ENCODE results near the gene SLC6A6.

Gene SLC6A6

DNA sequence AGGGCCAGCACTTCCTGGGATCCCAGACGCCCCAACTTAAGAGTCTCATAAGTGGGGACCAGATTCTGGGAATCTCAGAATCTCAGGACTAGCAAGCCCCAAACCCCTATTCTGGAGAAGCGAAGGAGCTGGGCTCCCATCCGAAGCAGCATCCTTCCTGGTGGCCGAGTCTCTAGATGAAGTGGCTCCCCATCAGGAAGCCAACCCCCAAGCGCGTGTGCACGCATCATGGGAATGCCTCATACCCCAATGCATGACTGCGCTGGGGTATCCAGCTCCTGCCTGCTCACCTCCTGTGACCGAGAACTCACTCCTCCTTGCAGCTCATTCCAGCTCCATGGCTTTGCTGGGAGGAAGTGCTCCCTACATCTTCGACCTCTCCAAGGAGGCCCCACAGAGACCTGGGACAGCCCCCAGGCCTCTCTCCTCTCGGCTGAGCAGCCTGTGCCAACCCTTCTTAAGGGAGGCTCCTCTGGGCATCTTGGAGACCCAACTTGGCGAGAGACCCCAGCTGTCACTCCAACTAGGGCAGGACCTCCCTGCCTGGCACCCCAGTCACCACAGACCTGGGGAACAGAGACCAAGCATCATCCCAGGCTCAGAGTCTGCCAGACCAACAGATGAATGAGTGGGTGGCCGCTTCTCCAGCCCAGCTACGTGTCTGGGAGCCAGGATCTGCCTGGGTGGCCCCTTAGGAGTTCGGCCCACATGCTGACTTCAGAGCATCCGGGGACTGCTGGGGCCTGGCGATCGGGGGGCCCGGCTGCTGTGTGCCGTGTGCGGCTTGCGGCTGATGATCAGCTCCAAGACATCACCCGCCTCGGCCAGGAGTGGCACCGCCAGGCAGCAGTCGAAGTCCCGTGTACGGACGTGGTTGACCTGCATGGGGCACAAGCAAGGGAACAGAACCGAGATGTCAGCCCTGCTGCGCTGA lies 90.8 kb downstream of the SLC6A6 start:
- no peak for DNase-seq (ENCODE audit: insufficient read length, low spot score)
- no peak for FAIRE-seq
- no peak for TF ChIP-seq PAX5 (IDR thresholded peaks at IDR 0.05; ENCODE audit: insufficient read depth, low read length, severe bottlenecking)
- TF ChIP-seq POLR2A (IDR thresholded peaks at IDR 0.05; ENCODE audit: low read depth, low read length): no peak
- TF ChIP-seq POU2F2 (IDR thresholded peaks at IDR 0.05; ENCODE audit: low read depth, low read length): no peak
- no peak for TF ChIP-seq TAF1 (IDR thresholded peaks at IDR 0.05; ENCODE audit: low read depth, low read length)
- no peak for TF ChIP-seq SPI1 (IDR thresholded peaks at IDR 0.05; ENCODE audit: low read depth, low read length)
- no peak for TF ChIP-seq POLR2AphosphoS5 (IDR thresholded peaks at IDR 0.05; ENCODE audit: low read depth, low read length)

DNA sequence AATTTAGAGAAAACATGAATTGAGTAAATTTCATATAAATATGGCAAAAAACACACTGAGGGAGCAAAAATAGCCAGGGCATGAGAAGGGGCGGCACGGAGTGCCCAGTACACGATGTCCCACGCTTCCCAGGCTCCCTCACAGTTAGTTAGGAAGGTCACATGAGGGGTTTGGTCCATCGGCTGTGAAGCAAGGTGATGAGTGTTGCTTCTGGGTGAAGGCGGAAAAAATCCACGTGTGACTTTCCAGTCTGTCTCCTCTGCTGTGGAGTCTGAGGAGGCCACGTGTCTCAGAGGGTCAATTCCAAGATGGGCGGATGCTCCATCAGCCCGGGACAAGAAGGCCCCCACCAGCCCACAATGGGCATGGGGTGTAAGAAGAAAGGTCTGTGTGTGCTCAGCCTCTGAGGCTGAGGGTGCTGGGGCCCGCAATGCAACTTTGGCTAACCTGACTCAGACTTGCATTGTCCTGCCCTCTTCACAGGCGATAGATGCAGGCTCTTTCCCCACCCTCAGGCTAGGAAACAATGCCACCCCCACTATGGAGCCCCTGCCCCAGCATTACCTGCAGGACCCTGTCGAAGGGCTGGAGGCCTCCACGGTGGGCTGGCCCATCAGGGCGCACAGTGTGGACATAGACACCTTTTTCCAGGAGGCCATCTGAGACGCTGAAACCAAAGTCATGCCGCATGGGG lies 92.0 kb downstream of the SLC6A6 start:
- DNase-seq (ENCODE audit: insufficient read length, low spot score) (no peak), FAIRE-seq (no peak)
- TF ChIP-seq SPI1 (IDR thresholded peaks at IDR 0.05; ENCODE audit: low read depth, low read length) (no peak), POU2F2 (IDR thresholded peaks at IDR 0.05; ENCODE audit: low read depth, low read length) (no peak), POLR2AphosphoS5 (IDR thresholded peaks at IDR 0.05; ENCODE audit: low read depth, low read length) (no peak), PAX5 (IDR thresholded peaks at IDR 0.05; ENCODE audit: insufficient read depth, low read length, severe bottlenecking) (no peak), TAF1 (IDR thresholded peaks at IDR 0.05; ENCODE audit: low read depth, low read length) (no peak), POLR2A (IDR thresholded peaks at IDR 0.05; ENCODE audit: low read depth, low read length) (no peak)

DNA sequence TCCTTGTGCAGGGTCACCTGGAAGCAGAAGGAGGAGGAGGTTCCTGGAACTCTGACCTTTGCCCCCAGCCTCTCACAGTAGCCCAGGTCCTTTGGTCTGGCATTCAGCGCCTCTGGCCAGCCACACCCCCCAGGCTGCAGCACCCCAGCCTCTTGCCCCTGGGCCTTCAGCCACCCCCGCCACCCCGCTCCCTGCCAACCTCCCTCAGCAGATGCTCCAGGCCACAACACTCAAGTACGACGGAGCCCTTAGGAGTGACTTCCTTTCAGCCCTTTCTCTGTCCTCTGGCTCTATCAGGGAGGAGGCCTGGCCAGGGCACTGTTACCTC lies 92.5 kb downstream of the SLC6A6 start:
- FAIRE-seq (no peak), DNase-seq (ENCODE audit: insufficient read length, low spot score) (no peak)
- TF ChIP-seq SPI1 (IDR thresholded peaks at IDR 0.05; ENCODE audit: low read depth, low read length) (no peak), POLR2AphosphoS5 (IDR thresholded peaks at IDR 0.05; ENCODE audit: low read depth, low read length) (no peak), POLR2A (IDR thresholded peaks at IDR 0.05; ENCODE audit: low read depth, low read length) (no peak), POU2F2 (IDR thresholded peaks at IDR 0.05; ENCODE audit: low read depth, low read length) (no peak), TAF1 (IDR thresholded peaks at IDR 0.05; ENCODE audit: low read depth, low read length) (no peak), PAX5 (IDR thresholded peaks at IDR 0.05; ENCODE audit: insufficient read depth, low read length, severe bottlenecking) (no peak)

DNA sequence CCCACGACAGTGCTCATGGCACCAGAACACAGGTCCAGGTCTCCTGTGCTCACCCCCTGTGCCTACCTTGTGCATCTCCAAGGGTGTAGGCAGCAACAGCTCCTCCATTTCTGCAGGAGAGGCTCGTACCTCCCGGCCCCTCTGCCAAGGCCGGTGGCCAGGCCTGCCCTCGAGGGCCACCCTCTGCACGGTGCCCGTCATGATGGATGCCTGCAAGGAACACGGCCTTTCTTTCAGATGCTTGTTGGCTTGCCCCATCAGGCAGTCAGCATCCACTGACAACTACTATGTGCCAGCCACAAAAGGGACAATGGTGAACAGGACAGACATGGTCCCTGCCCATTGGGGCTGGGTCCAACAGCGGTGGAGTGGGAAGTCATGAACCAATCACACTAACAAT lies 93.9 kb downstream of the SLC6A6 start:
- TF ChIP-seq SPI1 (IDR thresholded peaks at IDR 0.05; ENCODE audit: low read depth, low read length): no peak
- TF ChIP-seq PAX5 (IDR thresholded peaks at IDR 0.05; ENCODE audit: insufficient read depth, low read length, severe bottlenecking): no peak
- no peak for TF ChIP-seq TAF1 (IDR thresholded peaks at IDR 0.05; ENCODE audit: low read depth, low read length)
- no peak for TF ChIP-seq POU2F2 (IDR thresholded peaks at IDR 0.05; ENCODE audit: low read depth, low read length)
- no peak for TF ChIP-seq POLR2AphosphoS5 (IDR thresholded peaks at IDR 0.05; ENCODE audit: low read depth, low read length)
- no peak for TF ChIP-seq POLR2A (IDR thresholded peaks at IDR 0.05; ENCODE audit: low read depth, low read length)
- no peak for FAIRE-seq
- no peak for DNase-seq (ENCODE audit: insufficient read length, low spot score)

DNA sequence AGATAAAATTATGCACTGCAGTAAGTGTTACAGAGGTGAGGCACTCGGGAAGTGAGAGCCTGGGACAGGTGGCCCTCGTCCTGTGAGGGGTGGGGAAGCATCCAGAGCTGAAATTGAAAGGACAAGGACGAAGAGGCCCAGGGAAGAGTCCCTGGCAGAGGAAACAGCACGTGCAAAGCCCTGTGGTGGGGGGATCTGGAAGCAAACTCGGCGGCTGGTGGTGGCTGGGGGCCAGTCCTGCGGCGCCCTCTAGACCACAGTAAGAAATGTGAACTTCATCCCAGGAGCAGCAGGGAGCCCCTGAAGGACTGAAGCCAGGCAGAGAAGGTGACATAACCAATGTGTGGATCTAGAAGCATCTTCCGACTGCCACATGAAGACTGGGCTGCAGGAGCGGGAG lies 94.9 kb downstream of the SLC6A6 start:
- no peak for FAIRE-seq
- no peak for TF ChIP-seq SPI1 (IDR thresholded peaks at IDR 0.05; ENCODE audit: low read depth, low read length)
- DNase-seq (ENCODE audit: insufficient read length, low spot score): no peak

DNA sequence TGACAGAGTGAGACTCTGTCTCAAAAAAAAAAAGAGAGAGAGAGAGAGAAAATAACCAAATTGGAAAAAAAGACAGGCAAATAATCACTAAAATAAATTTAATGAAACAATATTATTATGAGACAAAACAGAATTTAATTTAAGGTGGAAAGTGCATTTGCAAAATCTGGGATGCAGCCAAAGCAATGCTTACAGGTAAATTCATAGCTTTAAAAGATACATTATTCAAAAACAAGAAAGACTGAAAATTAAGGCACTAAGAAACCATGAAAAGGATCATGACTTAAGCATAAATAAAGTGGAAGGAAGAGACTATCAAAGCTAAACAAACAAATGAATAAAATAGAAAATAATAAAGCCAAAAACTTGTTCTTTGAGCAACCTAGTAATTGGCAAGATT lies 100.1 kb downstream of the SLC6A6 start:
- TF ChIP-seq POLR2AphosphoS5 (IDR thresholded peaks at IDR 0.05; ENCODE audit: low read depth, low read length): no peak
- TF ChIP-seq PAX5 (IDR thresholded peaks at IDR 0.05; ENCODE audit: insufficient read depth, low read length, severe bottlenecking): no peak
- TF ChIP-seq POLR2A (IDR thresholded peaks at IDR 0.05; ENCODE audit: low read depth, low read length): no peak
- TF ChIP-seq POU2F2 (IDR thresholded peaks at IDR 0.05; ENCODE audit: low read depth, low read length): no peak
- TF ChIP-seq TAF1 (IDR thresholded peaks at IDR 0.05; ENCODE audit: low read depth, low read length): no peak
- no peak for TF ChIP-seq SPI1 (IDR thresholded peaks at IDR 0.05; ENCODE audit: low read depth, low read length)
- FAIRE-seq (no peak), DNase-seq (ENCODE audit: insufficient read length, low spot score) (no peak)

DNA sequence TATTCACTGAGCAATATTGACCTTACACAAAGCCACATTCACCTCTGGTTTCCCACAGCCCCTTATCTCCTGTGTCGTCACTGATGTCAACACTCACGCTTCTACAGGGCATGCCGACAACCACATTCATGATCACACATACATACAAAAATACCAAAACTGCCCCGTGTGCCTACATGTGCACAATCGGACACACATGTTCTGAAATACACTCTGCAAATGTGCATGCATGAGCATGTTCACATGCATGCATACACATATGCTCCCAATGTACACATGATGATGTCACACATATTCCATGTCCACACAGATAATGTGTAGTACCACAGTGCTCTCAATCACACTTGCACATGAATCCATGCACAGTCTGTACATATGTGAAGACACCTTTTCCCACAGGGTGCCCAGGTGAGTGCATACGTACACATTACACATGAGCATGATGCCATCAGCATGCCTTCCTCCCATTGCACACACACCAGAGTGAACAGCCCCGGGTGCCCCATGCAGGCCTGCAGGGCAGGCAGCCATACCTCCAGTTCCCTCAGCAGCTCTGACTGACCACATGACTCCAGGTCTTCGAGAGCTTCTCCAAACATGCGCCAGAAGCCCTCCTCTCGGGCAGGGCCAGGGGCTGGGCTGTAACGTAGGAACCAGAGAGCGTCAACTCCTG lies 100.8 kb downstream of the SLC6A6 start:
- FAIRE-seq (no peak), DNase-seq (ENCODE audit: insufficient read length, low spot score) (no peak)
- no peak for TF ChIP-seq PAX5 (IDR thresholded peaks at IDR 0.05; ENCODE audit: insufficient read depth, low read length, severe bottlenecking)
- no peak for TF ChIP-seq SPI1 (IDR thresholded peaks at IDR 0.05; ENCODE audit: low read depth, low read length)
- TF ChIP-seq POU2F2 (IDR thresholded peaks at IDR 0.05; ENCODE audit: low read depth, low read length): no peak
- no peak for TF ChIP-seq POLR2A (IDR thresholded peaks at IDR 0.05; ENCODE audit: low read depth, low read length)
- TF ChIP-seq TAF1 (IDR thresholded peaks at IDR 0.05; ENCODE audit: low read depth, low read length): no peak
- no peak for TF ChIP-seq POLR2AphosphoS5 (IDR thresholded peaks at IDR 0.05; ENCODE audit: low read depth, low read length)

DNA sequence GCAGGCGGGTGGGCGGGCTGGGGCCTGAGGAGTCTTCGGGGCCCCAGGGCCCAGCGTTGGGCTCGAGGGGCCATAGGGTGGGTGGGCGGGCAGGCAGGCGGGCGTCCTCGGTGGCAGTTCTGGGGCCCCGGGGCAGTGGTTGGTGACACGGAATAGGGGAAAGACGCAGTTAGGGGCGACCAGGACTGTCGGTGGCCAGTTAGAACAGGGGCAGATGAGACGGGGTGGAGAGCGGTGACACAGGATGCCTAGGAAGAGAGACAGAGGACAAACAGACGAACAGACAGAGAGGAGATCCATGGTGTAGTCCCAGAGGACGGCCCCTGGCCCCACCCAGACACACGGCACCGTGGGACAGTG lies 101.3 kb downstream of the SLC6A6 start:
- no peak for TF ChIP-seq POLR2AphosphoS5 (IDR thresholded peaks at IDR 0.05; ENCODE audit: low read depth, low read length)
- TF ChIP-seq PAX5 (IDR thresholded peaks at IDR 0.05; ENCODE audit: insufficient read depth, low read length, severe bottlenecking): no peak
- no peak for TF ChIP-seq POU2F2 (IDR thresholded peaks at IDR 0.05; ENCODE audit: low read depth, low read length)
- no peak for TF ChIP-seq POLR2A (IDR thresholded peaks at IDR 0.05; ENCODE audit: low read depth, low read length)
- no peak for TF ChIP-seq TAF1 (IDR thresholded peaks at IDR 0.05; ENCODE audit: low read depth, low read length)
- TF ChIP-seq SPI1 (IDR thresholded peaks at IDR 0.05; ENCODE audit: low read depth, low read length): no peak
- DNase-seq (ENCODE audit: insufficient read length, low spot score) (no peak), FAIRE-seq (no peak)
